Measurements from ENCODE around the gene ZHX3. TPM values are rescaled to one million over a fixed set of nuclear protein-coding genes. Genes with fewer than 3 reads are reported as not detected.

The ZHX3 gene
- total and polyA plus RNA-seq, 9 of the 15 experiments (the other 6 are each of a cell fraction or from before 2014, with no cell fraction given): 0.80 to 14.6 (median 4.9) TPM

DNA sequence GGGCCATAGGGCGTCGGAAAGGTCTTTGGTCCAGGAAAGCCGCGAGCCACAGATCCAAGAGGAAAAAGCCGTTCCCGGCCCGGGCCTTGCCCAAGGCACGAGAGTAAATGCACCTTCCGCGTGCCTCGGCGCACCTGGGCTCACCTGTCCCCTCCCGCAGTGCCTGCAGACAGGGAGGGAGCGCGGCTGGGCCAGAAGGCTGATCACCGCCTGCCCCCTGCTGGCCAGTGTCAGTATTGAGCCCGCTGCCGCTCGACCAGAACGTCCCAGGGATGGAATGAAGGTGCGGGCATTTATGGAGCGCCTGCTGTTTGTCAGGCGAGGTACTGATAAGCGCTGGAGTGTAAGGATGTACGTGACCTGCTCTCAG, 22.4 kb upstream of the ZHX3 start (continued):
- TF ChIP-seq, protein P1, sequence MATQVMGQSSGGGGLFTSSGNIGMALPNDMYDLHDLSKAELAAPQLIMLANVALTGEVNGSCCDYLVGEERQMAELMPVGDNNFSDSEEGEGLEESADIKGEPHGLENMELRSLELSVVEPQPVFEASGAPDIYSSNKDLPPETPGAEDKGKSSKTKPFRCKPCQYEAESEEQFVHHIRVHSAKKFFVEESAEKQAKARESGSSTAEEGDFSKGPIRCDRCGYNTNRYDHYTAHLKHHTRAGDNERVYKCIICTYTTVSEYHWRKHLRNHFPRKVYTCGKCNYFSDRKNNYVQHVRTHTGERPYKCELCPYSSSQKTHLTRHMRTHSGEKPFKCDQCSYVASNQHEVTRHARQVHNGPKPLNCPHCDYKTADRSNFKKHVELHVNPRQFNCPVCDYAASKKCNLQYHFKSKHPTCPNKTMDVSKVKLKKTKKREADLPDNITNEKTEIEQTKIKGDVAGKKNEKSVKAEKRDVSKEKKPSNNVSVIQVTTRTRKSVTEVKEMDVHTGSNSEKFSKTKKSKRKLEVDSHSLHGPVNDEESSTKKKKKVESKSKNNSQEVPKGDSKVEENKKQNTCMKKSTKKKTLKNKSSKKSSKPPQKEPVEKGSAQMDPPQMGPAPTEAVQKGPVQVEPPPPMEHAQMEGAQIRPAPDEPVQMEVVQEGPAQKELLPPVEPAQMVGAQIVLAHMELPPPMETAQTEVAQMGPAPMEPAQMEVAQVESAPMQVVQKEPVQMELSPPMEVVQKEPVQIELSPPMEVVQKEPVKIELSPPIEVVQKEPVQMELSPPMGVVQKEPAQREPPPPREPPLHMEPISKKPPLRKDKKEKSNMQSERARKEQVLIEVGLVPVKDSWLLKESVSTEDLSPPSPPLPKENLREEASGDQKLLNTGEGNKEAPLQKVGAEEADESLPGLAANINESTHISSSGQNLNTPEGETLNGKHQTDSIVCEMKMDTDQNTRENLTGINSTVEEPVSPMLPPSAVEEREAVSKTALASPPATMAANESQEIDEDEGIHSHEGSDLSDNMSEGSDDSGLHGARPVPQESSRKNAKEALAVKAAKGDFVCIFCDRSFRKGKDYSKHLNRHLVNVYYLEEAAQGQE (IDR thresholded peaks at IDR 0.05; ENCODE audit: borderline replicate concordance): peak; percentile 94
- TF ChIP-seq, protein P1 (CRISPR knock-in tag; IDR thresholded peaks at IDR 0.05; ENCODE audit: low read depth): no peak
- TF ChIP-seq TEAD4 (IDR thresholded peaks at IDR 0.05; ENCODE audit: low read length) (no peak), TEAD4 (CRISPR knock-in tag; IDR thresholded peaks at IDR 0.05; ENCODE audit: borderline replicate concordance) (no peak), NCOR1 (IDR thresholded peaks at IDR 0.05) (no peak), SREBF1 (IDR thresholded peaks at IDR 0.05; ENCODE audit: borderline replicate concordance, low read depth, low read length) (no peak), ZNF23 (CRISPR knock-in tag; IDR thresholded peaks at IDR 0.05) (no peak), HIVEP1 (CRISPR knock-in tag; IDR thresholded peaks at IDR 0.05) (no peak), FOXJ3 (CRISPR knock-in tag; IDR thresholded peaks at IDR 0.05) (no peak), RBM39 (optimal IDR thresholded peaks at IDR 0.05; ENCODE audit: low read depth, low read length) (no peak), TCF3 (CRISPR knock-in tag; IDR thresholded peaks at IDR 0.05) (no peak), CREB1 (IDR thresholded peaks at IDR 0.05) (no peak), CREB1 (CRISPR knock-in tag; IDR thresholded peaks at IDR 0.05) (no peak), POLR2H (tag; IDR thresholded peaks at IDR 0.05; ENCODE audit: low read depth) (no peak), ZC3H8 (IDR thresholded peaks at IDR 0.05) (no peak), MEF2D (tag; conservative IDR thresholded peaks at IDR 0.05; ENCODE audit: low read depth) (no peak), SPI1 (IDR thresholded peaks at IDR 0.05; ENCODE audit: borderline replicate concordance, low read depth, low read length) (no peak), SIN3A (IDR thresholded peaks at IDR 0.05; ENCODE audit: borderline replicate concordance in 2 of 2, control insufficient read depth in 1 of 2, low read depth in 2 of 2, low read length in 2 of 2) (no peak), E2F3 (CRISPR knock-in tag; IDR thresholded peaks at IDR 0.05) (no peak)
- TF ChIP-seq, protein P2, sequence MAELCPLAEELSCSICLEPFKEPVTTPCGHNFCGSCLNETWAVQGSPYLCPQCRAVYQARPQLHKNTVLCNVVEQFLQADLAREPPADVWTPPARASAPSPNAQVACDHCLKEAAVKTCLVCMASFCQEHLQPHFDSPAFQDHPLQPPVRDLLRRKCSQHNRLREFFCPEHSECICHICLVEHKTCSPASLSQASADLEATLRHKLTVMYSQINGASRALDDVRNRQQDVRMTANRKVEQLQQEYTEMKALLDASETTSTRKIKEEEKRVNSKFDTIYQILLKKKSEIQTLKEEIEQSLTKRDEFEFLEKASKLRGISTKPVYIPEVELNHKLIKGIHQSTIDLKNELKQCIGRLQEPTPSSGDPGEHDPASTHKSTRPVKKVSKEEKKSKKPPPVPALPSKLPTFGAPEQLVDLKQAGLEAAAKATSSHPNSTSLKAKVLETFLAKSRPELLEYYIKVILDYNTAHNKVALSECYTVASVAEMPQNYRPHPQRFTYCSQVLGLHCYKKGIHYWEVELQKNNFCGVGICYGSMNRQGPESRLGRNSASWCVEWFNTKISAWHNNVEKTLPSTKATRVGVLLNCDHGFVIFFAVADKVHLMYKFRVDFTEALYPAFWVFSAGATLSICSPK (IDR thresholded peaks at IDR 0.05; ENCODE audit: borderline replicate concordance): no peak
